Vagina (tissue), 2 donors: Measurements from ENCODE around the gene KCNG3.

ENCODE experiments used
- POLR2A ChIP-seq, 2 donors: fragments of 450-650 bp; IDR thresholded peaks; one replicate each; pipeline ENCODE4 v1.6.1; 2017; ENCODE audit warnings: antibody characterized with exemption in 2 of 2, mild to moderate bottlenecking in 2 of 2, moderate library complexity in 2 of 2
- POLR2AphosphoS5 ChIP-seq, 2 donors: sonication (generic); formaldehyde crosslinking; IDR thresholded peaks; one replicate each; pipeline ENCODE4 v1.9.0; 2017; ENCODE audit warnings: antibody characterized with exemption in 2 of 2, mild to moderate bottlenecking in 2 of 2, low read depth in 1 of 2; ENCODE audit not compliant: insufficient read depth in 1 of 2
- TF ChIP-seq, protein P1 (sequence below), 3 experiments: fragments of 450-650 bp in 2 of 3; fragments of 200-600 bp in 1 of 3; sonication (generic) in 1 of 3; IDR thresholded peaks; one replicate each; pipeline ENCODE4 v1.5.1; 2017 to 2019; ENCODE audit warnings: antibody characterized with exemption in 3 of 3, mild to moderate bottlenecking in 2 of 3, moderate library complexity in 2 of 3

DNA sequence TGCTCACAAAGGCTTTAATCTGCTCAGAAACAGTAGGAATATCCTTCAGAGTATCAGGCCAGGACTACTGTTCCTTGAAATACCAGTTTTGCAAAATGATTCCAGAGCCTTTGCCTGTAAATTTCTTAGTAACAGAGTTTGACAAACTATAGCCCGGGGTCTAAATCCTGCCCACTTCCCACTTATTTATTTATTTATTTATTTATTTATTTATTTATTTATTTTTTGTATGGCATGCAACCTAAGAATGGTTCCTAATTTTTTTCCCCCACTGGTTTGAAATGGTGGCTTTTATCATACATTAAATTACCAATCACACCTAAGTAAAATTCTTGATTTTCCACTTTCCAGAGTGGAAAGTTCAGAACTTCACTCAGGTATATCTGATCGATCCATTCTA is 45.6 kb downstream of the KCNG3 start:
- TF ChIP-seq POLR2A (IDR thresholded peaks at IDR 0.05) (no peak), POLR2AphosphoS5 (IDR thresholded peaks at IDR 0.05; ENCODE audit: insufficient read depth in 1 of 2, low read depth in 1 of 2) (no peak)
- TF ChIP-seq, protein P1, sequence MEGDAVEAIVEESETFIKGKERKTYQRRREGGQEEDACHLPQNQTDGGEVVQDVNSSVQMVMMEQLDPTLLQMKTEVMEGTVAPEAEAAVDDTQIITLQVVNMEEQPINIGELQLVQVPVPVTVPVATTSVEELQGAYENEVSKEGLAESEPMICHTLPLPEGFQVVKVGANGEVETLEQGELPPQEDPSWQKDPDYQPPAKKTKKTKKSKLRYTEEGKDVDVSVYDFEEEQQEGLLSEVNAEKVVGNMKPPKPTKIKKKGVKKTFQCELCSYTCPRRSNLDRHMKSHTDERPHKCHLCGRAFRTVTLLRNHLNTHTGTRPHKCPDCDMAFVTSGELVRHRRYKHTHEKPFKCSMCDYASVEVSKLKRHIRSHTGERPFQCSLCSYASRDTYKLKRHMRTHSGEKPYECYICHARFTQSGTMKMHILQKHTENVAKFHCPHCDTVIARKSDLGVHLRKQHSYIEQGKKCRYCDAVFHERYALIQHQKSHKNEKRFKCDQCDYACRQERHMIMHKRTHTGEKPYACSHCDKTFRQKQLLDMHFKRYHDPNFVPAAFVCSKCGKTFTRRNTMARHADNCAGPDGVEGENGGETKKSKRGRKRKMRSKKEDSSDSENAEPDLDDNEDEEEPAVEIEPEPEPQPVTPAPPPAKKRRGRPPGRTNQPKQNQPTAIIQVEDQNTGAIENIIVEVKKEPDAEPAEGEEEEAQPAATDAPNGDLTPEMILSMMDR (IDR thresholded peaks at IDR 0.05), result no peak
